H1 (cell line): Measurements from ENCODE around the gene STPG1. TPM values are rescaled to one million over a fixed set of nuclear protein-coding genes. Genes with fewer than 3 reads are reported as not detected.

Source experiments
- BACH1 ChIP-seq: IDR thresholded peaks from 2 replicates; pipeline ENCODE4 v1.6.1; 2012; ENCODE audit warnings: low read length, improper control_type of control experiment
- BCL11A ChIP-seq, 2 experiments: IDR thresholded peaks; one replicate each; pipeline ENCODE4 v1.6.1; 2011; ENCODE audit warnings: low read depth in 2 of 2, low read length in 2 of 2, mild to moderate bottlenecking in 2 of 2
- PHF8 ChIP-seq: fragments of 200-600 bp; sonication (generic); conservative IDR thresholded peaks from 2 replicates; pipeline ENCODE4 v1.7.1; 2012; ENCODE audit warnings: low read depth, mild to moderate bottlenecking, inconsistent platforms, low read length, moderate library complexity
- RBBP5 ChIP-seq: IDR thresholded peaks from 2 replicates; pipeline ENCODE4 v1.7.1; 2012; ENCODE audit warnings: low read depth, mild to moderate bottlenecking, inconsistent platforms, low read length, moderate library complexity, borderline replicate concordance
- TBP ChIP-seq: IDR thresholded peaks from 2 replicates; pipeline ENCODE4 v1.6.1; 2011; ENCODE audit warnings: low read depth, low read length, improper control_type of control experiment
- YY1 ChIP-seq: IDR thresholded peaks from 2 replicates; pipeline ENCODE4 v1.6.1; 2011; ENCODE audit warnings: low read depth, mild to moderate bottlenecking, low read length
- polyA plus RNA-seq, 7 experiments: library from polyadenylated mRNA; depleted of rRNA in 3 of 7; stranded (reverse) in 5 of 7; unstranded in 2 of 7; fragments of >200 nt in 5 of 7; fragments of 200-250 nt in 2 of 7; gene quantifications; 1 replicate in 5 of 7; 2 replicates in 1 of 7; 4 replicates in 1 of 7; pipeline versions ENCODE4 v1.2.1 to v1.2.3, GENCODE V29; 2011 to 2013; ENCODE audit warnings: missing spikeins in 2 of 7, mixed read lengths in 2 of 7
- total RNA-seq: library from RNA; stranded (reverse); fragmentation: NEBNext Ultra II Directional; extraction: Animal tissue kit (Norgen Biotek cat#: 25700); gene quantifications from 2 replicates; pipeline ENCODE4 v1.2.1, GENCODE V29; 2021
- TF ChIP-seq, protein P1 (sequence below): IDR thresholded peaks from 2 replicates; pipeline ENCODE4 v1.6.1; 2012; ENCODE audit warnings: low read length, inconsistent platforms

The STPG1 gene
- total and polyA plus RNA-seq, 2 of the 8 experiments (the other 6 are each of a cell fraction or from before 2014, with no cell fraction given): 10.3 to 11.2 TPM

DNA sequence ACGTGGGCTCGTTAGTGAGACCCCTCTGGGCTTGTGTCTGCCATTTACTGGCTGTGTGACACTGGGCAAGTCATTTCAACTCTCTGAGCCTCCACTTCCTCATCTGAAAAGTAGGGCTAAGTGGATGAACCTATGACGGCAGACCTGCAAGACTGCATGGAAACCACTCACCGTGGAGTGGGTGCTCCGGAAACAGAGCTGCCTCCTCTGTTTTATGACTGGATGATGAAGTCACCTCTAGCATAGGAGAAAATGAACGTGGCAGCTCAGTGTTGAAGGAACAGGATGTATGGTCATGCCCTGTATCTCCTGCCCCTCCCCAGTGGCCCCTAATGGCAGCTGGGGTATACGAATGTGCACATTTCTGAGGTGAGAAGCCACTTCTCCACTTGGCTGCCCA, 40.5 kb downstream of the STPG1 start (continued):
- TF ChIP-seq RBBP5 (no peak), BCL11A (IDR thresholded peaks at IDR 0.05; ENCODE audit: low read depth in 2 of 2, low read length in 2 of 2) (no peak), BACH1 (no peak), PHF8 (no peak), YY1 (no peak), TBP (no peak)
- TF ChIP-seq, protein P1, sequence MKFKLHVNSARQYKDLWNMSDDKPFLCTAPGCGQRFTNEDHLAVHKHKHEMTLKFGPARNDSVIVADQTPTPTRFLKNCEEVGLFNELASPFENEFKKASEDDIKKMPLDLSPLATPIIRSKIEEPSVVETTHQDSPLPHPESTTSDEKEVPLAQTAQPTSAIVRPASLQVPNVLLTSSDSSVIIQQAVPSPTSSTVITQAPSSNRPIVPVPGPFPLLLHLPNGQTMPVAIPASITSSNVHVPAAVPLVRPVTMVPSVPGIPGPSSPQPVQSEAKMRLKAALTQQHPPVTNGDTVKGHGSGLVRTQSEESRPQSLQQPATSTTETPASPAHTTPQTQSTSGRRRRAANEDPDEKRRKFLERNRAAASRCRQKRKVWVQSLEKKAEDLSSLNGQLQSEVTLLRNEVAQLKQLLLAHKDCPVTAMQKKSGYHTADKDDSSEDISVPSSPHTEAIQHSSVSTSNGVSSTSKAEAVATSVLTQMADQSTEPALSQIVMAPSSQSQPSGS: no peak
